ENCODE data around the gene NOB1. TPM values are rescaled to one million over a fixed set of nuclear protein-coding genes. Genes with fewer than 3 reads are reported as not detected.

The NOB1 gene
- total RNA-seq, 1 experiment from 2014 or later, result 172 TPM

- RAD21 ChIA-PET (ENCODE audit: low non-redundant PET in 1 of 2, low total read pairs in 2 of 2, uncharacterized antibody in 2 of 2, unreplicated experiment in 2 of 2), result no interaction called here
- Histone ChIP-seq H3K9me3 (ENCODE audit: control insufficient read depth in 1 of 2, insufficient read depth in 1 of 2, low read depth in 1 of 2, low read length in 2 of 2) (no peaks in the 10 kb centered on the region), H3K27ac (ENCODE audit: low read depth, low read length) (no peak overlapping the region), H3K4me1 (ENCODE audit: control insufficient read depth in 1 of 2, insufficient read depth in 2 of 2, low read length in 2 of 2) (peaks cover 8 to 10% of the 10 kb centered on the region in 2 experiments; a peak in 3 of 4 replicates), H2AFZ (ENCODE audit: low read depth, low read length, poor library complexity, severe bottlenecking) (no peak overlapping the region), H3K4me2 (ENCODE audit: low read length) (no peak overlapping the region), H3K27me3 (ENCODE audit: insufficient read depth, low read length) (no peaks in the 10 kb centered on the region), H3K9ac (ENCODE audit: low read length) (no peak overlapping the region), H3K79me2 (ENCODE audit: insufficient read depth, low read length) (peaks cover 71% of the 10 kb centered on the region), H3K9me2 (ENCODE audit: insufficient read depth) (no peaks in the 10 kb centered on the region), H3K36me3 (ENCODE audit: control insufficient read depth in 1 of 2, insufficient read depth in 2 of 2, low read length in 2 of 2) (peaks cover 25 to 34% of the 10 kb centered on the region in 2 experiments), H3K4me3 (replicated peaks in 1 of 2; ENCODE audit: low read depth in 1 of 2, low read length in 2 of 2) (no peak overlapping the region), H4K20me1 (ENCODE audit: insufficient read depth) (0 out of 2 replicates have a peak, but pooled peaks cover 8% of the 10 kb centered on the region)
- no peak for ATAC-seq
- no TSS peak for BruUV-seq (replicated peaks)
- TF ChIP-seq JUND (IDR thresholded peaks at IDR 0.05) (no peak), REST (IDR thresholded peaks at IDR 0.05; ENCODE audit: low read depth) (no peak), TCF7L2 (IDR thresholded peaks at IDR 0.05; ENCODE audit: borderline replicate concordance, extremely low read depth, insufficient read depth, insufficient read length) (no peak), YY1 (IDR thresholded peaks at IDR 0.05; ENCODE audit: extremely low read depth, insufficient replicate concordance, low read depth, low read length) (no peak), ZNF274 (IDR thresholded peaks at IDR 0.05; ENCODE audit: low read depth, low read length) (no peak), ATF3 (IDR thresholded peaks at IDR 0.05) (no peak), ZBTB33 (IDR thresholded peaks at IDR 0.05; ENCODE audit: extremely low read depth, insufficient replicate concordance, low read length) (no peak)
- POLR2A ChIA-PET, result no interaction called here
- CTCF ChIA-PET, result no interaction called here
- intact Hi-C loops (cut with micrococcal nuclease), result no loop called here
- DNase-seq (ENCODE audit: low read depth, low spot score), result no peak
These were observed 52.9 kb downstream of the NOB1 start for GRCh38 chr16:69701866-69702265.
